Epithelial cell of prostate (primary cell): ENCODE measurements around the gene CACNA2D2.
A peak's percentile ranks its signal among the peaks of the same experiment; 100 is the strongest.

ENCODE experiments used
- DNase-seq: peaks from one replicate; pipeline ENCODE4 v3.0.0-alpha.2; 2011; ENCODE audit warnings: low read depth, low spot score
- H3K27ac ChIP-seq: fragments of 450-650 bp; 2 replicates; pipeline ENCODE4 v1.5.1; 2017; ENCODE audit warnings: mild to moderate bottlenecking

The CACNA2D2 gene

DNA sequence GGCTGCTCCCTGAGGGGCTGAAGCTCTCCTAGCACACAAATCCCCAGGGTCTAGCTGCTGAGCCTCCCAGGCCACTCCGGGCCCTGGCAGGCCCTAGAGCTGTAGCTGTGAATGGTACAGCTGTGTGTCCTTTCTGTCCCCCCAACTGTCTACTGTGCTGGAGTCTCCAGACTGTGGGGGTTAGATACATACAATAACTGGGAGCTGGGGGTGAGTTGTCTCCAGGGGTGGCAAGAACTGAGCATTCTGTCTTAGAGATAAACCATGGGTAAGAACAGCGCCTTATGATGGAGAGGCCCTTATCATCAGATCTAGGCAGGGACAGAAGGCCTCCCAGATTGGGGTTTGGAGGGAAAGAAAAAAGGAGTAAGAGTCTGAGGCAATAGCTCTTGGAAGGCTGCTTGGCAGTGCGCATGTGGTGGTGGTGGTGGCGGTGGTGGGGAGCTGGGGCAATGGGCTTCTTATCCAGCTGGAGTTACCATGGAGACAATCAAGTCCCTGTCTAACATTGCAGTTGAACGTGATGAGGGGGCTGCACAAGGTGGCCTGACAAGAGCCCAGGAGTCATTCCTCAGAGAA is 149.2 kb downstream of the CACNA2D2 start:
- no peak overlapping the region for H3K27ac ChIP-seq
- DNase-seq, result no peak

DNA sequence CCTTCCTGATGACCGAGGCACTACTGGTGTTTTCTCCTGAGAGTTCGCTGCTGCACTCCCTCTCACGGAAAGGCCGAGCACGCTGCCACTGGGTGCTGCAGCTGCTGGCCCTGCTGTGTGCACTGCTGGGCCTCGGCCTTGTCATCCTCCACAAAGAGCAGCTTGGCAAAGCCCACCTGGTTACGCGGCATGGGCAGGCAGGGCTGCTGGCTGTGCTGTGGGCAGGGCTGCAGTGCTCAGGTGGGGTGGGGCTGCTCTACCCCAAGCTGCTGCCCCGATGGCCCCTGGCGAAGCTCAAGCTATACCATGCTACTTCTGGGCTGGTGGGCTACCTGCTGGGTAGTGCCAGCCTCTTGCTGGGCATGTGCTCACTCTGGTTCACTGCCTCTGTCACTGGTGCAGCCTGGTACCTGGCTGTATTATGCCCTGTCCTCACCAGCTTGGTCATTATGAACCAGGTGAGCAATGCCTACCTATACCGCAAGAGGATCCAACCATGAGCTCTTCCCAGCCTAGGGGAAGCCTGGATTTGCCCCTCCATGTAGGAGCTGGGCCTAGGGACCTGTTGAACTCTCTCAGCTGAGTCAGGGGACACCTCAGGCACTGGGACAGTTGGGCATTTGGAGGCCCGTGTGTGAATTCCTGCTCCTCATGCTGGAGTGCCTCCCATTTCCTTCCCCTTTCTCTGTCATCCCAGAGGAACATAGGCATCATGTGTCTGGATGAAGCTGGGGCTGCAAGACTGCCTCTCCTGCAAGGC is 150.0 kb downstream of the CACNA2D2 start:
- no peak overlapping the region for H3K27ac ChIP-seq
- DNase-seq, result no peak

DNA sequence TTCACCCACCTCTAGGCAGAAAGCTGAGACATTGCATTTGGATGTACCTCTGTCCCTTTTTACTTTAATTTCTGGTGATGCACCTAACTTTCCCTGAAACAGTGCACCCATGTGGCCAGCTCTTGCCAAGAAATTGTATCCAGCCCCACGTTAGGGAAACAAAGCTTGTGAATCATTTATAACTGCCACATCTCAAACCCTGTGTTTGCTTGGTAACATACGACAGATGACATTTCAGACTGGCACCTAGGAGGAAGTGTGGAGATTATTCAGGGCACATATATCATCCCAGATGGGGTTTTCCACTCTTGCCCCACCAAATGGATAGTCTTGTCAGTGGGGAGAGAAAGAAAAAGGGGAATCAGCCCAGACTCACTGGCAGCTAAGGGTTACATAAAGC is 150.7 kb downstream of the CACNA2D2 start:
- no peak overlapping the region for H3K27ac ChIP-seq
- no peak for DNase-seq

DNA sequence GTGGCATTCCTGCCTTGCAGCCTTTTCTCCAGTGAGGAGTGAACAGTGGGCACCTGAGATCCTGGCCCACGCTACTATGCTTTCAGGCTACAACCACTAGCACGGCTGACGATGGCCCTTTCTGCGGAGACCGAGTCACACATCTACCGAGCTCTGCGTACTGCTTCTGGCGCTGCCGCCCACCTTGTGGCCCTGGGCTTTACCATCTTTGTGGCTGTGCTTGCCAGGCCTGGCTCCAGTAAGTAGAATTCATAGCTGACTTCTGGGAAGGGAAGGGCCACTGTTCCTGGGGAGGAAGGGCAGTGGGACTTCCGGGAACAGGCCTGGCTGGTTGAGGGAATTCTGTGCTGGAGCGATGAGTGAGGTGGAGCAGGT is 152.1 kb downstream of the CACNA2D2 start:
- peak overlapping the region; percentile 83 for H3K27ac ChIP-seq
- no peak for DNase-seq

DNA sequence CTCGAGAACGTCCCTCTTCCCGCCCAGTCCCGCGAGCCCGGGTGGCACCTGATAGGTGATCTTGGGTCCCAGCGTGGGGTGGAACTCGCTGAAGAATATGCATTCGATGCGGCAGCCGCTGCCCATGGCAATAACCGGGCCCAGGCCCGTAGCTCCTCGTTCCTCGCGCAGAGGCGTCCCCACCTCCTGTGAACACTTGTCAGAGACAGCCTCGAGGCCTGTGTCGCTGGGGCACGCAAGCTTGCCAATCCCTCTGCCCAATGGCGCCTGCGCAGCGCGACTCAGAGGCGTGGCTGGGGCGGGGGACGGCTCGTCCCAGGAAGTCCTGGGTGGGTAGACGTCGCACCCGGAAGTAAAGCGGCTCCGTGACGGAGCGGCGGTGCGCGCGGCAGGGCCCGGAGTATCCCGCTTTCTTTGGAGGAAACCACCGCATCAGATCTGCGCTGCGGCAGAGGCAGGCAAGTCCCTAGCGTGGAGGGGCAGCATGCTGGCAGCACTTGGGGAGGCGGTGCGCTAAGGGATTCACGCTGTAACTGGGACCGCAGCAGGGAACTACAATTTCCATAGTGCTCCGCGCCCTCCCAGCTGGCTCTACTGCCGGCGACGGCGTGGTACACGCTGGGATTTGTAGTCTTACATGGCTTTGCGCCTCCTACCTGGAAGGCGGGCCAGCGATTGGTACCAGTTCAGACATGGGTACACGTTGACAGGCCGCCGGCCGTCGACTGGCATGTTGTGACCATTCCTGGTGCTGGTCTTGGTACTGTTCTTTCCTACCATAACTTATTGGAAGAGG is 152.7 kb downstream of the CACNA2D2 start, which contains the start of the genes CYB561D2 and NPRL2:
CYB561D2 (plus strand) TSS at position 336 of the 796 bp plus-strand sequence. CDS start 572 bp downstream, outside the sequence.
NPRL2 (minus strand) TSS at position 249 of the 796 bp plus-strand sequence; CDS start at position 126, 123 bp downstream.
- H3K27ac ChIP-seq, result peak within 1 kb of the TSS; percentile 83
- DNase-seq, result peak; percentile 81

DNA sequence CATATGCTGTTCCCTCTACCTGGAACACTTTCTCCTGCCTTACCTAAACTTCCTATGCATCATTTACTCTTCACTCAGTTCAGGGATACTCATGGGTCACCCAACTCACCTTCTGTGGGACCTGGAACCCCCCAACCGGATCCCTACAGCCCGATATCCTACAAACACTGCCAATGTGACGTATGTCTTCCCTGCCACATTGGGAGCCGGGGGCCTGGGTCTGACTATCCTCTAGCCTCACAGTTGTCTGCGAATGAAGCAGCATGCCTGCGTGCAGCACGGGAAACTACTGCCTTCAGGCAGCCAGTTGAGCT is 153.3 kb downstream of the CACNA2D2 start:
- H3K27ac ChIP-seq, result peak overlapping the region; percentile 83
- DNase-seq, result no peak

DNA sequence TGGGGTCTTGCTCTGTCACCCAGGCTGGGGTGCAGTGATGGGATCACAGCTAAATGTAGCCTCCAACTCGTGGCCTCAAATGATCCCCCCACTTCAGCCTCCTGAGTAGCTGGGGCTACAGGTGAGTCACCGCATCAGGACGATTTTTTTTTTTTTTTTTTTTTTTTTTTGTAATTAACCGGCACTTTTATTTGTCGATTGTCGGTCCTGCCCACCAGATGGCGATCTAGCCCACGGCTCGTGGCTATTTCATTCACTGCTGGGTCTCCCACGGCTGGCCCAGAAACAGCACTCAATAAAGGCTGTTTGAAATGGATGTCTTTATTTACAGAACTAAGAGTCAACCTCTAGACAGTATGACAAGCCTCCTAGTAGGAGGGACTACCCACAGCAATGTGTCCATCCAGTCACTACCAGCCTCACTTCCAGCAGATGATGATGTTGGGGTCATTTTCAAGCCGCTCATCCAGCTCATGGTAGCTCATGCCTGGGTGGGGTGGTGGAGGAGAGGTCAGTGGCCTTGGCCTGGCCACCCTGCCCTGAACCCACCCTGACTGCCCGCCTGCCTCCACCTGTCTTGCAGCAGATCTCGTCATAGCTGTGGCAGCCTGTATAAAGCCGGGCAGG is 156.1 kb downstream of the CACNA2D2 start:
- H3K27ac ChIP-seq, result no peak overlapping the region
- DNase-seq, result no peak

DNA sequence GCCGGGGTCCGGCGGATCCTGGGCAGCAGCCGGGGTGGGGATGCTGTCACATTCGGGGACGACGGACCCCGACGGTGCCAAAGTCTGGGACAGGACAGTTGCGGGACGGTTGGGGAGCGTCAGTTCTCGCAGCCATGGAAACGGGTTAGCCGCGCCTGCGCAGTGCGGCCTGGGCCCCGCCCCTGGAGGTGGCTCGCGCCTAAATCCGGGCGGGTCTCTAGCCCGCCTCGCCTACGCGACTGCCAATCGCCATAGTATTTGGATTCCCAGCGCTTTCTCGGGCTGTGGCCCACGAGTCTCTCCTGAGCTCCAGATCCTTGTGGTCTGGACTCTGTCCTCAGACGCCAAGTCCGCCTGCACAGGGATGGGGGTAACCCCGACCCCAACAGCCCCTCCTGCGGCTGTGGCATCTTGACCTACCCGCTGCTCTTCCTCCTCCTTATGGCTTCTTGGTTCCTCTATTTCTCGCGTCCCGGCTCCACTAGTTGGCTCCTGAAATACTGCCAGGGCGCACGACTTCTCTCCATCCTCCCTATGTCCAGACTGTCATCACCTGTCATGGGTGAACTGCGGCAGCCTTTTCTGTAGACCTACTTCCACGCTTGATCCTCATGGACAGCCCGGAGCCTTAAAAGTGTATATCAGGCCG is 157.7 kb downstream of the CACNA2D2 start, which contains the start of gene ZMYND10:
ZMYND10 (minus strand) TSS at position 147 of the 649 bp plus-strand sequence. CDS start 153 bp downstream, outside the sequence.
- DNase-seq, result no peak
- H3K27ac ChIP-seq, result no peak within 1 kb of the TSS

DNA sequence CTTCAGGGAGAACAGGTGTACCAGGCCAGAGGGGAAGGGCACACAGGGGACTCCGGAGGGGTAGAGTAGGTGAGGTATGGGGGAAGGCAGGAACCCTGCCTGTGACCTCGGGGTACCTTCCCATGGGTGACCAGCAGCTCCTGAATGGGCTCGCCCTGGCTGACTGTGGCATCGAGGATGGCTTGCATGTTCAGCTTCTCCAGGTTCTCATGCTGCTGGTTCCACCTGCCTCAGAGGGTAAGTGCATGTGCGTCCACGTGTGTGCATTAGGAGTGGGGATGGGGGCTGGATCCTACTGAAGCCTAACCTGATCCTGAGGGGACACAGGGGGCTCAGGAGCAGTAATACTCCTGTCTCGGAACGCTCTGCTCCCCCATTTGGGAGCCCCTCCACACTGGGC is 158.4 kb downstream of the CACNA2D2 start:
- no peak overlapping the region for H3K27ac ChIP-seq
- no peak for DNase-seq

DNA sequence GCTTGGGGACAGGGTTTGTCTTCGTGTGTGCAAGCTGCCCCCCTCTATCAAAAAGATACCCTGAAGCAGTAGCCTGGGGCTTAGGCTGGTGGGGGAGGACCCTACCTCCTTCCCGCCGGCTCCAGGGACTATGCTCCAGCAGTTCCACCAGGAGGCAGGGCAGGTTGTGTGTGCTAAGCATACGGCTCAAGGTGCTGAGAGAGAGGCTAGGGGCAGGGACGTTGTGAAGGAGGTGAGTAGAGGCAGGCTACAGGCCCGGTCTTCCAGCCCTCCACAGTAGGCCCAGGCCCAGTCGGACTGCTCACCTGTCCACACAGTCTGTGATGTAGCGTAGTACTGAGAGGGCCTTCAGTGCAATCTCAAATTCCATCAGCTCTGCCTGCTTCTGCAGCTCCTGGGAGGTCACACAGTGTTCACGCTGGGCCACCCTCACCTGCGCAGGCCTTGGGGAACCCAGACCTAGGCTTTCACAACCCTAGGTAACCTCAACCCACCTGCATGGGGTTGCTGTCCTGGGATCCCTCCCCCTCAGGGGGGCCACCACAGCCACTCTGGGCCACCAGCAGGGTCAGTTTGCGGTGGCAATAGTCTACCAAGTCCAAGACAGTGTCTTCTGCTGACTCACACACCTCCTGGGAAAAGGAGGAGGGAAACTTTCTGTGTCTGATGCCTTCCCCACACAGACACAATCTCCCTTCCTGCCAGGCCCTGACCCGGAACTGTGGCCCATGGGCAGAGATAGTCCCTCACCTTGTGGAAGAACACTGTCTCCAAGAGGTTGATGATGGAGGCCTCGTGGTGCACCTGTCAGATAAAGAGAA is 160.4 kb downstream of the CACNA2D2 start:
- no peak for DNase-seq

DNA sequence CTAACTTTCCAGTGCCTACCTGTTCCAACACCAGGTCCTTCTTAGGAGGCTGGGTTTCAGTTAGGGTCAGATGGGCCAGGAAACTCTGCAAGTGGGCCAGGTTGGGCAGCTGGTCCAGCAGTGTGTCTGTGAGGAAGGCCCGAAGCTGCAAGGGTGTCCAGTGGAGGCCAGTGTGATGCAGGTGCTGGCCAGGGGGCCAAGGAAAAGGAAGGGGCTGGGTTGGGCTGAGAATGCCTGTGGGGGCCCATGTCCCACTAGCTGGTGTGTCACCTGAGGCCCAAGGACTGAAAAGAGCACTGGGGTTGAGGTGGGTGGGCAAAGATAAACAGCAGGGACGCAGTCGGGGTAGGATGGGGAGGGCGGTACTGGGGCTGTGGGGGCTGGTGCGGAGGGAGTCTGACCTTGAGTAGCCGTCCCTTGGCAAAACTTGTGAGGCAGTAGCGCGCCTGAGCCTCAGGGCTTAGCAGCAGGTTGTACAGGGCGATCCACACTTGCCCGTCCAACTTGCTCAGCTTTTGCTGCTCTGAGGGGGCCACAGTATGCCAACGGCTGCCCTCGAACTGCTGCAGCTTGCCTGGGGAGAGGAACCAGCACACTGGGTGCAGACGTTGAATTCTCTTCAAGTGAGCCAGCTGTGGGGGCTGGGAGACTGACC is 161.3 kb downstream of the CACNA2D2 start:
- no peak overlapping the region for H3K27ac ChIP-seq
- DNase-seq, result no peak

More for the DNA sequence above, 160.4 kb downstream of the CACNA2D2 start:
- no peak overlapping the region for H3K27ac ChIP-seq

DNA sequence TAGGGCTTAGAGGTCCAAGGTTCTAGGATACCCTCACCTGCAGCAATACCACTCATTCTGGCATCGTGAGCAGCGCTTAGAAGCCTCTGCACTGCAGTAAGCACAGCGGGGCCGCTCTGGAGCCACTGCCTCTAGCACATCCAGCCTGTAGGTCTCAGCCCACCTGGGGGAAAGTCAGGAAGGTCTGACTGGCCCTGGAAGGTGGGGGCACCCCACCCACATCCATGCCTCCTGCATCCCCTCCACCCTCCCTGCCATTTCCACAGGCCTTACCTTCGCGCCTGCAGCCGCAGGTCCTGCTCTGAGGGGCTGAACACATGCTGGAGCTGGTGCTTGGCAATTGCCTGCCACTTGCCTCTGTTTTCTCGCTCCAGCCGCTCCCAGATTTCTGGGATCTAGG is 161.9 kb downstream of the CACNA2D2 start:
- no peak for DNase-seq
- H3K27ac ChIP-seq, result no peak overlapping the region

DNA sequence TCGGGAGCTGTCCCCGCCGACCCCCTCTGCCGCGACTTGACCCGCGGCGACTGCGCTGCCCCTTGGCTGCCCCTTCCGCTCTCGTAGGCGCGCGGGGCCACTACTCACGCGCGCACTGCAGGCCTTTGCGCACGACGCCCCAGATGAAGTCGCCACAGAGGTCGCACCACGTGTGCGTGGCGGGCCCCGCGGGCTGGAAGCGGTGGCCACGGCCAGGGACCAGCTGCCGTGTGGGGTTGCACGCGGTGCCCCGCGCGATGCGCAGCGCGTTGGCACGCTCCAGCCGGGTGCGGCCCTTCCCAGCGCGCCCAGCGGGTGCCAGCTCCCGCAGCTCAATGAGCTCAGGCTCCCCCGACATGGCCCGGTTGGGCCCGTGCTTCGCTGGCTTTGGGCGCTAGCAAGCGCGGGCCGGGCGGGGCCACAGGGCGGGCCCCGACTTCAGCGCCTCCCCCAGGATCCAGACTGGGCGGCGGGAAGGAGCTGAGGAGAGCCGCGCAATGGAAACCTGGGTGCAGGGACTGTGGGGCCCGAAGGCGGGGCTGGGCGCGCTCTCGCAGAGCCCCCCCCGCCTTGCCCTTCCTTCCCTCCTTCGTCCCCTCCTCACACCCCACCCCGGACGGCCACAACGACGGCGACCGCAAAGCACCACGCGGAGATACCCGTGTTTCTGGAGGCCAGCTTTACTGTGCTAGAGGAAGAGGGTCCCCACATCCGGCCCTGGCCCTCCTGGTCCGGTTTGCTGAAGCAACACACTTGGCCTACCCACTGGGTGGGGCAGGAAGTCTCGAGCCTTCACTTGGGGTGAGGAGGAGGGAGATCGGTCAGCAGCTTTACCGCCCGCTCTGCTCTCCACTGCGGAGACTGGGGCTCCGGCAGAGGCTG is 162.7 kb downstream of the CACNA2D2 start, which contains the start of gene RASSF1:
RASSF1 (minus strand) TSS at position 389 of the 882 bp plus-strand sequence; CDS start at position 358, 31 bp downstream.
- DNase-seq, result no peak
- no peak within 1 kb of the TSS for H3K27ac ChIP-seq

DNA sequence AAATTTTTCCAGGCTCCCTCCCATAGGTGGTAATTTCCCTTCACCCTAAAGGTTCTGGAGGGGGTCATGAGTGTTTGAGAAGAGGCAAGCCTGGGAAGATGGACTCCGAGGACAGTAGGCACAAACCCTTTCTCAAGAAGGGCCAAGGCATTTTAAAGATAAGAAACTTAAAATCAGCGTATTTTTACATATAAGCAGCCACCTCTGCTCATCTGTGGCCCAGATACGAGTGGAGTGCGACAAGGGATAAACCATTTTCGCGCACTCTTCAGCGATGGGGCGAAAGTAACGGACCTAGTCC is 163.3 kb downstream of the CACNA2D2 start:
- DNase-seq, result no peak
- no peak overlapping the region for H3K27ac ChIP-seq

DNA sequence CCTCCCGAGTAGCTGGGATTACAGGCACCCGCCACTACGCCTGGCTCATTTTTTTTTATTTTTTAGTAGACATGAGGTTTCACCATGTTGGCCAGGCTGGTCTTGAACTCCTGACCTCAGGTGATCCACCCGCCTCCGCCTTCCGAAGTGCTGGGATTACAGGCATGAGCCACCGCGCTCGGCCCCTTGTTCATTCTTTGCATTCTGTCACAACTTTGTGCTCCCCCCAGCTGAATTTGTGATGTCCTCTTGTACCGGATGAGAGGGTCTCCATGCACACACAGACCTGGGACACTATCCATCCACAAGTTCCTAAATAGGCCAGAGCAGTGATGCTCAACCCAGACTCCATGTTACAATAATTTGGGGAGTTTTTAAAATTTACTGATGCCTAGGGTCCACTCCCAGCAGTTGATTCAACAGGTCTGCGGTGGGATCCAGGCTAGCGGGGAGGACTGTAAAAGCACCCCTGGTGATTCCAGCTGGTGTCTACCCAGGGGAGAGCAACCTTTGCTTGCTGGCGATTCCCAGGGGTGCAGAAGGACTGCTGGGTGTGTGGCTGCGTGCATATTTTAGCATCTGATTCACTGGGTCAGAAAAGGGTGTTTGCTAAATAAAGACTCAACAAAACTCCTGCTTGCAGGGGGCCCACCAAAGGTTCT is 163.8 kb downstream of the CACNA2D2 start:
- H3K27ac ChIP-seq, result no peak overlapping the region
- no peak for DNase-seq

DNA sequence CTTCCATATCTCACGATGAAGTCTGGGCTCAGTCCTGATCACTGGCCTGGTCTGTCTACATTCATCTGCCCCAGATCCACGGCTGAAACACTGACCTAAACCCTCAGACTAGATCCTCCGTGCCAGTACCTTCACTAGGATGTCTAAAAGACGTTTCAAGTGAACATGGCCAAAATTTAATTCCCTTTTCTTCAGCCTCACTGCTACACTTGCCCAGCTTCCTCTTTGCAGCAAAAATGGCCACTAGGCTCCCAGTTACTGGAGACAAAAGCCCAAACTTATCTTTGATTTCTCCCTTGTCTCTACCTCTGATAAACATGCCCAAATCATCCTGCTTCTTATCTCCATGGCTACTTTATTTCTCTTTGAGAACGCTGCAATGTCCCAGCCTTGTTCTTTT is 164.5 kb downstream of the CACNA2D2 start:
- no peak for DNase-seq
- no peak overlapping the region for H3K27ac ChIP-seq

DNA sequence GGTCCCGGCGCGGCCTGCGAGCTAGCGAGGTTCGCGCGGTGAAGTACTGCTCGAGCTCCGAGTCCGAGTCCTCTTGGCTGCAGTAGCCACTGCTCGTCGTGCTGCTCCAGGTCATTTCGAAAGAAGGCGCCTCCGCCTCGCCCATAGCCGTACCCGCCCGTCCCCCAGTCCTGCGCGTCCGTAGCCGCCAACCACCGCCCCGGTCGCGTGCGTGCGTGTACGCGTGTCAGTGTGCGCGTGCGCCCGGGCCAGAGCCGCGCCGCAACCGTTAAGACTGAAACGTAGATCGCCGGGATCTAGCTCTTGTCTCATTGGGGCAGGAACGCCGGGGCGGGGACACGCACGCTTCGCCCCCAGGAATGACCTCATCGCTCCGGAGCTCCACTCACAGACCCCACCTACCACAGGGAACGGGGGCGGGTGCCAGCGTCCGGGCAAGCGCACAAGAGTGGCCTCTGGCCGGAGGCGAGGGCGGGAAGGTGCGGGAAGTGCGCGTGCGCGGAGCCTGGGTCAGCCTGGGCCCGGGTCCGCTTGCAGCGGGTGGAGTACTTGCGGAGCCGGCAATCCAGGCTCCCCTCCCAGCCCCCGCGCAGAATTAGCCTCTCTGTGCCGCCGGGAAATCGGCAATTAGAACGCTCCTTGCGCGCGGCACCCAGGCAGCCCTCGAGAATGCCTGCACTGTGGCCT is 166.1 kb downstream of the CACNA2D2 start:
- peak; percentile 95 for DNase-seq
- peak overlapping the region; percentile 93 for H3K27ac ChIP-seq
